Ishikawa (cell line): ENCODE results near the gene ZNF185.

ENCODE experiments used
- CEBPB ChIP-seq: IDR thresholded peaks from 2 replicates; pipeline ENCODE4 v1.6.1; 2012
- CREB1 ChIP-seq: IDR thresholded peaks from 2 replicates; pipeline ENCODE4 v1.6.1; 2012; ENCODE audit warnings: low read depth
- EGR1 ChIP-seq: IDR thresholded peaks from 2 replicates; pipeline ENCODE4 v1.6.1; 2012
- EP300 ChIP-seq: IDR thresholded peaks from 2 replicates; pipeline ENCODE4 v1.6.1; 2012; ENCODE audit warnings: borderline replicate concordance
- FOXM1 ChIP-seq: IDR thresholded peaks from 2 replicates; pipeline ENCODE4 v1.6.1; 2012; ENCODE audit warnings: low read depth, borderline replicate concordance
- RAD21 ChIP-seq: IDR thresholded peaks from 2 replicates; pipeline ENCODE4 v1.6.1; 2012; ENCODE audit warnings: low read depth
- TAF1 ChIP-seq: IDR thresholded peaks from 2 replicates; pipeline ENCODE4 v1.6.1; 2012; ENCODE audit warnings: low read depth, mild to moderate bottlenecking
- TCF12 ChIP-seq: IDR thresholded peaks from 2 replicates; pipeline ENCODE4 v1.6.1; 2012; ENCODE audit warnings: low read depth
- TEAD4 ChIP-seq: IDR thresholded peaks from 2 replicates; pipeline ENCODE4 v1.6.1; 2012
- YY1 ChIP-seq: IDR thresholded peaks from 2 replicates; pipeline ENCODE4 v1.6.1; 2012; ENCODE audit warnings: low read depth
- TF ChIP-seq, protein P1 (sequence below): IDR thresholded peaks from 2 replicates; pipeline ENCODE4 v1.6.1; 2012; ENCODE audit warnings: low read depth, mild to moderate bottlenecking
- TF ChIP-seq, protein P2 (sequence below): IDR thresholded peaks from 2 replicates; pipeline ENCODE4 v1.6.1; 2012

DNA sequence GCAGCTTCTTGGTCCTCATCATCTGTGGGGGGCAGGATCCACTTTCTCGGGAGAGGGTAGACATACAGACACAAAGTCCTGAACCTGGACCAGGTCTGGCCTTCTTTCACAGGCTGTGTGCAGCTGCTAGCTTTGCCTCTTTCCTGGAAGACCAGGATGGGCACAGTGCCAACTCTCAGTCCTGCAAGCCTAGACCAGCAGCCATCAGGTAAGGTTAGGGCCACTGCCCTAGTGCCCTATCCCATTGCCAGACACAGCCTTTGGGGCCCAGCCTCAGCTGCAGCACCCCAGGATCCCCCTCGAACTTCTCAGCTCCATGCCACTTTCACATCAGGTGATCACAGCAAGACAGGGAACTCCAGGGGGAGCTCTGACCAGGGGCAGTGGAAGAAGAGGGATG lies 38.4 kb downstream of the ZNF185 start:
- TF ChIP-seq, protein P1, sequence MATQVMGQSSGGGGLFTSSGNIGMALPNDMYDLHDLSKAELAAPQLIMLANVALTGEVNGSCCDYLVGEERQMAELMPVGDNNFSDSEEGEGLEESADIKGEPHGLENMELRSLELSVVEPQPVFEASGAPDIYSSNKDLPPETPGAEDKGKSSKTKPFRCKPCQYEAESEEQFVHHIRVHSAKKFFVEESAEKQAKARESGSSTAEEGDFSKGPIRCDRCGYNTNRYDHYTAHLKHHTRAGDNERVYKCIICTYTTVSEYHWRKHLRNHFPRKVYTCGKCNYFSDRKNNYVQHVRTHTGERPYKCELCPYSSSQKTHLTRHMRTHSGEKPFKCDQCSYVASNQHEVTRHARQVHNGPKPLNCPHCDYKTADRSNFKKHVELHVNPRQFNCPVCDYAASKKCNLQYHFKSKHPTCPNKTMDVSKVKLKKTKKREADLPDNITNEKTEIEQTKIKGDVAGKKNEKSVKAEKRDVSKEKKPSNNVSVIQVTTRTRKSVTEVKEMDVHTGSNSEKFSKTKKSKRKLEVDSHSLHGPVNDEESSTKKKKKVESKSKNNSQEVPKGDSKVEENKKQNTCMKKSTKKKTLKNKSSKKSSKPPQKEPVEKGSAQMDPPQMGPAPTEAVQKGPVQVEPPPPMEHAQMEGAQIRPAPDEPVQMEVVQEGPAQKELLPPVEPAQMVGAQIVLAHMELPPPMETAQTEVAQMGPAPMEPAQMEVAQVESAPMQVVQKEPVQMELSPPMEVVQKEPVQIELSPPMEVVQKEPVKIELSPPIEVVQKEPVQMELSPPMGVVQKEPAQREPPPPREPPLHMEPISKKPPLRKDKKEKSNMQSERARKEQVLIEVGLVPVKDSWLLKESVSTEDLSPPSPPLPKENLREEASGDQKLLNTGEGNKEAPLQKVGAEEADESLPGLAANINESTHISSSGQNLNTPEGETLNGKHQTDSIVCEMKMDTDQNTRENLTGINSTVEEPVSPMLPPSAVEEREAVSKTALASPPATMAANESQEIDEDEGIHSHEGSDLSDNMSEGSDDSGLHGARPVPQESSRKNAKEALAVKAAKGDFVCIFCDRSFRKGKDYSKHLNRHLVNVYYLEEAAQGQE, result no peak
- TF ChIP-seq TCF12 (no peak), CEBPB (no peak), RAD21 (no peak), EP300 (no peak), EGR1 (no peak), TAF1 (no peak), FOXM1 (no peak), YY1 (no peak), TEAD4 (no peak), CREB1 (no peak)
- TF ChIP-seq, protein P2, sequence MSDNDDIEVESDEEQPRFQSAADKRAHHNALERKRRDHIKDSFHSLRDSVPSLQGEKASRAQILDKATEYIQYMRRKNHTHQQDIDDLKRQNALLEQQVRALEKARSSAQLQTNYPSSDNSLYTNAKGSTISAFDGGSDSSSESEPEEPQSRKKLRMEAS, result no peak
